Measurements from ENCODE around the gene SETDB1. TPM values are rescaled to one million over a fixed set of nuclear protein-coding genes. Genes with fewer than 3 reads are reported as not detected.

SETDB1 gene
- total and polyA plus RNA-seq, 10 donors = 16.9 to 82.4 (median 53.6) TPM

DNA sequence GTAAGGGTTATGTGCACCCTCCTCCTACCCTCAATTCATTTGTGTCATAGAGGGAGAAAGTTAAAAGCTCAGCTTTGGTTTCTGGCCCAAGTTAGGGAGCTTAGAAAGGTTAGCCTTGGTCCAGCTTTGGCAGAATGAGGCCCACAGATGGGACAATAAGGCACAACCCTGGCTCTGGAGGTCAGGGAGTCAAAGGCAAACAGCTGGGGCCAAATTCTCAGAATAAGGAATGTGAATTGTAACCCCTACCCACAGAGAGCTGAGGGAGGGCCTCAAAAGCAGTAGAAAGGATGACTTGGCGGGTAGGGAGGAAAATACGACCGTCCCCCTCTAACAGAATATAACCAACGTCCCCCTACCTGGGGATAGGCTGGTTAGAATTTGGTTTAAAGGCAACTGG lies 39.4 kb downstream of the SETDB1 start:
- H3K4me3 ChIP-seq = no peak overlapping the region
- H3K36me3 ChIP-seq = peaks cover 0 to 88% (median 86%) of the 10 kb centered on the region in 6 donors
- no peak for TF ChIP-seq POLR2AphosphoS5 (IDR thresholded peaks at IDR 0.05)
- no peak for TF ChIP-seq POLR2A (IDR thresholded peaks at IDR 0.05)
- no peak for TF ChIP-seq CTCF (IDR thresholded peaks at IDR 0.05 in 8 of 11, conservative IDR thresholded peaks at IDR 0.05 in 3 of 11)
- intact Hi-C loops (cut with DNase I; ENCODE audit: low total_unique reads) = no loop called here
- peak overlapping the region in 1 of 8 donors; percentile 22 for H3K27ac ChIP-seq
- no peaks in the 10 kb centered on the region for H3K27me3 ChIP-seq (replicated peaks in 1 of 7)
- no peaks in the 10 kb centered on the region for H3K9me3 ChIP-seq
- peak; percentile 1 for DNase-seq
- WGBS, 5 donors = 85 to 92% (median 91%) methylated on average over 4 of the region's 4 CpGs
- H3K4me1 ChIP-seq = peaks cover 0 to 28% (median 10%) of the 10 kb centered on the region in 6 donors

DNA sequence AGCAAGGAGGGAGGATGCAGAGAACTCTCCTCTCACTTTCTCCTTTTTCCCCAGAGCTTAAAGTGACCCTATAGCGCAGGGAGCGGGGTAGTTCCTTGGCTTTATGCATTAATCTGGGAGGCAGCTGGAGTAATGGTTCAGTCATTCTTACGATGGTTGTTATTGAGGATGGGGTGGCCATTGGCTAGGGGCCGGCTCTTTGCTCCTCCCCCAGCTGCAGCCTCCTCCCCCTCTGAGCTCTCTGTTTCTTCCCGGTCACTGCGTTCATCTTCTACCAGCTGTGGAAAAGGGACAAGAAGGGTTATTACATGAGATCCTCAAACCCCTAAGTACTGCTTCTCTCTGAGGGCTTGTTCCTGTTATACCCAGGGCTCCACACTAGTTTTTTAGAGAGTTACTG lies 39.8 kb downstream of the SETDB1 start:
- intact Hi-C loops (cut with DNase I; ENCODE audit: low total_unique reads) = no loop called here
- peaks cover 0 to 84% (median 82%) of the 10 kb centered on the region in 6 donors for H3K36me3 ChIP-seq
- no peaks in the 10 kb centered on the region for H3K9me3 ChIP-seq
- TF ChIP-seq POLR2A (IDR thresholded peaks at IDR 0.05) = no peak
- TF ChIP-seq CTCF (IDR thresholded peaks at IDR 0.05 in 8 of 11, conservative IDR thresholded peaks at IDR 0.05 in 3 of 11) = no peak
- TF ChIP-seq POLR2AphosphoS5 (IDR thresholded peaks at IDR 0.05) = no peak
- no peak overlapping the region for H3K4me3 ChIP-seq
- 70 to 89% (median 71%) methylated on average over 6 of the region's 6 CpGs for WGBS, 5 donors
- H3K27me3 ChIP-seq (replicated peaks in 1 of 7) = no peaks in the 10 kb centered on the region
- peaks cover 0 to 32% (median 14%) of the 10 kb centered on the region in 6 donors for H3K4me1 ChIP-seq
- DNase-seq = peak; percentile 18
- H3K27ac ChIP-seq = peak overlapping the region in 1 of 8 donors; percentile 22

GRCh38 chr1:150967936-150968335 lies 41.8 kb downstream of the SETDB1 start:
- peak in 2 of 3 donors; percentile 5 to 59 for TF ChIP-seq POLR2AphosphoS5 (IDR thresholded peaks at IDR 0.05)
- TF ChIP-seq POLR2A (IDR thresholded peaks at IDR 0.05) = no peak
- intact Hi-C loops (cut with DNase I; ENCODE audit: low total_unique reads) = no loop called here
- Histone ChIP-seq H3K27ac (no peak overlapping the region), H3K4me1 (peaks cover 17 to 42% (median 31%) of the 10 kb centered on the region in 6 donors), H3K4me3 (no peak overlapping the region), H3K36me3 (peaks cover 0 to 64% (median 63%) of the 10 kb centered on the region in 6 donors), H3K9me3 (no peaks in the 10 kb centered on the region), H3K27me3 (replicated peaks in 1 of 7) (no peaks in the 10 kb centered on the region)
- 94 to 99% (median 97%) methylated on average over 7 to 13 of the region's 13 CpGs for WGBS, 5 donors
- peak; percentile 52 for DNase-seq

GRCh38 chr1:150968491-150968890 lies 42.3 kb downstream of the SETDB1 start:
- Histone ChIP-seq H3K4me3 (no peak overlapping the region), H3K9me3 (no peaks in the 10 kb centered on the region), H3K27me3 (replicated peaks in 1 of 7) (no peaks in the 10 kb centered on the region), H3K36me3 (peaks cover 0 to 59% (median 57%) of the 10 kb centered on the region in 6 donors), H3K27ac (no peak overlapping the region), H3K4me1 (peaks cover 22 to 48% (median 37%) of the 10 kb centered on the region in 6 donors)
- 90 to 98% (median 97%) methylated on average over 4 of the region's 4 CpGs for WGBS, 5 donors
- DNase-seq = no peak
- intact Hi-C loops (cut with DNase I; ENCODE audit: low total_unique reads) = no loop called here
- TF ChIP-seq POLR2AphosphoS5 (IDR thresholded peaks at IDR 0.05) = no peak
- no peak for TF ChIP-seq POLR2A (IDR thresholded peaks at IDR 0.05)
- no peak for TF ChIP-seq CTCF (IDR thresholded peaks at IDR 0.05 in 8 of 11, conservative IDR thresholded peaks at IDR 0.05 in 3 of 11)
